SK-N-DZ (cell line): ENCODE measurements around the gene PPP2CA.
"Not testable (repeated sequence)": the region's sequence is repeated elsewhere in the genome, so short reads cannot be mapped to it uniquely, and the experiment has no call there.

Experiments
- DNase-seq: peaks from one replicate; pipeline ENCODE4 v3.0.0-alpha.2; 2015; ENCODE audit warnings: low spot score

Gene PPP2CA

GRCh38 chr5:134195666-134196065 is 30.2 kb downstream of the PPP2CA start:
- DNase-seq: no peak

GRCh38 chr5:134189031-134189430 is 36.8 kb downstream of the PPP2CA start:
- no peak for DNase-seq

- no peak for DNase-seq
Measured at GRCh38 chr5:134188092-134188491, 37.8 kb downstream of the PPP2CA start.

- DNase-seq: peak; percentile 69
Measured at GRCh38 chr5:134184155-134185135, 41.4 kb downstream of the PPP2CA start.

GRCh38 chr5:134183481-134183880 is 42.4 kb downstream of the PPP2CA start:
- no peak for DNase-seq

GRCh38 chr5:134178096-134178419 is 47.8 kb downstream of the PPP2CA start:
- no peak for DNase-seq

- peak; percentile 44 for DNase-seq
Measured at GRCh38 chr5:134177369-134178095, 48.3 kb downstream of the PPP2CA start.

GRCh38 chr5:134176511-134177368 is 49.1 kb downstream of the PPP2CA start, which contains the start of gene SKP1:
Gene SKP1 (minus strand): TSS chr5:134176950. CDS start chr5:134174022, 2,928 bp downstream.
- DNase-seq: peak; percentile 86

- DNase-seq: peak; percentile 26
Measured at GRCh38 chr5:134175921-134176510, 49.9 kb downstream of the PPP2CA start.

- DNase-seq: no peak
Measured at GRCh38 chr5:134174841-134175839, 50.7 kb downstream of the PPP2CA start.

GRCh38 chr5:134171972-134172371 is 53.9 kb downstream of the PPP2CA start:
- DNase-seq: no peak

- DNase-seq: no peak
Measured at GRCh38 chr5:134162592-134162991, 63.3 kb downstream of the PPP2CA start.

GRCh38 chr5:134161513-134162395 is 64.1 kb downstream of the PPP2CA start:
- DNase-seq: no peak

- DNase-seq: no peak
Measured at GRCh38 chr5:134153657-134154056, 72.2 kb downstream of the PPP2CA start.

GRCh38 chr5:134153241-134153640 is 72.6 kb downstream of the PPP2CA start:
- DNase-seq: no peak

GRCh38 chr5:134152173-134152832 is 73.6 kb downstream of the PPP2CA start:
- DNase-seq: not testable (repeated sequence)

GRCh38 chr5:134151723-134152122 is 74.2 kb downstream of the PPP2CA start:
- no peak for DNase-seq

GRCh38 chr5:134149571-134150303 is 76.1 kb downstream of the PPP2CA start:
- DNase-seq: no peak
